ENCODE data around the gene BCAR1. TPM values are rescaled to one million over a fixed set of nuclear protein-coding genes. Genes with fewer than 3 reads are reported as not detected.

Gene BCAR1
- total and polyA plus RNA-seq, 8 donors = 39.6 to 73.6 (median 52.8) TPM

GRCh38 chr16:75254359-75254837 is 3.0 kb upstream of the BCAR1 start:
- Histone ChIP-seq H3K27ac (peak overlapping the region; percentile 50 to 76), H3K4me1 (peaks cover 63 to 88% of the 10 kb centered on the region in 2 donors), H3K27me3 (peaks cover 0 to 76% of the 10 kb centered on the region in 2 donors), H3K9me3 (no peaks in the 10 kb centered on the region), H3K36me3 (no peaks in the 10 kb centered on the region), H3K4me3 (no peak overlapping the region)
- TF ChIP-seq, protein P1, sequence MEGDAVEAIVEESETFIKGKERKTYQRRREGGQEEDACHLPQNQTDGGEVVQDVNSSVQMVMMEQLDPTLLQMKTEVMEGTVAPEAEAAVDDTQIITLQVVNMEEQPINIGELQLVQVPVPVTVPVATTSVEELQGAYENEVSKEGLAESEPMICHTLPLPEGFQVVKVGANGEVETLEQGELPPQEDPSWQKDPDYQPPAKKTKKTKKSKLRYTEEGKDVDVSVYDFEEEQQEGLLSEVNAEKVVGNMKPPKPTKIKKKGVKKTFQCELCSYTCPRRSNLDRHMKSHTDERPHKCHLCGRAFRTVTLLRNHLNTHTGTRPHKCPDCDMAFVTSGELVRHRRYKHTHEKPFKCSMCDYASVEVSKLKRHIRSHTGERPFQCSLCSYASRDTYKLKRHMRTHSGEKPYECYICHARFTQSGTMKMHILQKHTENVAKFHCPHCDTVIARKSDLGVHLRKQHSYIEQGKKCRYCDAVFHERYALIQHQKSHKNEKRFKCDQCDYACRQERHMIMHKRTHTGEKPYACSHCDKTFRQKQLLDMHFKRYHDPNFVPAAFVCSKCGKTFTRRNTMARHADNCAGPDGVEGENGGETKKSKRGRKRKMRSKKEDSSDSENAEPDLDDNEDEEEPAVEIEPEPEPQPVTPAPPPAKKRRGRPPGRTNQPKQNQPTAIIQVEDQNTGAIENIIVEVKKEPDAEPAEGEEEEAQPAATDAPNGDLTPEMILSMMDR (IDR thresholded peaks at IDR 0.05) = no peak
- peak; percentile 21 for ATAC-seq
- DNase-seq = peak in 2 of 4 donors; percentile 64 to 70
- intact Hi-C loops (cut with DNase I) = no loop called here

GRCh38 chr16:75252946-75253911 is 1.8 kb upstream of the BCAR1 start:
- H3K4me3 ChIP-seq = no peak overlapping the region
- peaks cover 73 to 94% of the 10 kb centered on the region in 2 donors for H3K4me1 ChIP-seq
- H3K27ac ChIP-seq = peak overlapping the region; percentile 76 to 82
- H3K9me3 ChIP-seq = no peaks in the 10 kb centered on the region
- H3K27me3 ChIP-seq = peaks cover 0 to 87% of the 10 kb centered on the region in 2 donors
- intact Hi-C loops (cut with DNase I) = no loop called here
- DNase-seq (peak in 2 of 4 donors; percentile 34 to 56), ATAC-seq (no peak)
- no peaks in the 10 kb centered on the region for H3K36me3 ChIP-seq
- TF ChIP-seq, protein P1 (IDR thresholded peaks at IDR 0.05) = no peak

- intact Hi-C loops (cut with DNase I) = no loop called here
Observed at GRCh38 chr16:75252049-75252864, 833 bp upstream of the BCAR1 start.

DNA sequence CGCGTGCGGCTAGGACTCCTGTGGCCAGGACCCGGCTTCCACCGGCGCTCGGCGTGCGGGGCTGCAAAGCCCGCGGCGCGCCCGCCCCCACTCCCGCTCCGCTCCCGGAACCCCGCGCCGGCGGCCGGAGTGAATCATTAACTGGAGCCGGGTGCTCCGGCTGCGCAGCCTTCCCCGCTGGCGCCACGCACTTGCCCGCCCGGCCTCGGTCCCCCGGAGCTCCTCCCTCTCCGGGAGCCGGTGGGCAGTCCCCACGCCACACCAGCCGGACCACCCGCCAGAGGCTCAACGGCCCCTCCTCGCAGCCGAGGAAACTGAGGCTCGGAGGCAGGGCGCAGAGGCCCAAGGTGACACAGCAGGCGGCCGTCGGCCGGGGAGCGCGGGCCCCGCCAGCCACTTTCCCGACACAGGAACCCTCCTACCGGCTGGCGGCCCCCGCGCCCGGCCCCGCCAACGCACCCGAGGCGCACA is 580 bp downstream of the BCAR1 start:
- no peaks in the 10 kb centered on the region for H3K36me3 ChIP-seq
- no peaks in the 10 kb centered on the region for H3K9me3 ChIP-seq
- DNase-seq = peak in 1 of 4 donors; percentile 86
- TF ChIP-seq, protein P1 (IDR thresholded peaks at IDR 0.05) = no peak
- intact Hi-C loops (cut with DNase I) = no loop called here
- peak overlapping the region; percentile 58 to 92 for H3K4me3 ChIP-seq
- peaks cover 58 to 94% of the 10 kb centered on the region in 2 donors for H3K4me1 ChIP-seq
- H3K27me3 ChIP-seq = peaks cover 0 to 87% of the 10 kb centered on the region in 2 donors
- H3K27ac ChIP-seq = peak overlapping the region; percentile 82 to 87
- ATAC-seq = peak; percentile 45

More at GRCh38 chr16:75252049-75252864, 833 bp upstream of the BCAR1 start:
- H3K27ac ChIP-seq = peak overlapping the region; percentile 76 to 82
- peaks cover 67 to 94% of the 10 kb centered on the region in 2 donors for H3K4me1 ChIP-seq
- TF ChIP-seq, protein P1 (IDR thresholded peaks at IDR 0.05) = no peak
- peaks cover 0 to 97% of the 10 kb centered on the region in 2 donors for H3K27me3 ChIP-seq
- H3K4me3 ChIP-seq = peak overlapping the region in 1 of 2 donors; percentile 58
- ATAC-seq (no peak), DNase-seq (peak in 1 of 4 donors; percentile 61)
- no peaks in the 10 kb centered on the region for H3K9me3 ChIP-seq
- no peaks in the 10 kb centered on the region for H3K36me3 ChIP-seq

Data from left lung (tissue), 10 donors.